Activated T-cell treated with anti-CD3 and anti-CD28 coated beads for 4 hours (primary cell): ENCODE results near the gene RADIL.

Experiments
- DNase-seq: peaks from one replicate; pipeline ENCODE4 v3.0.0-alpha.2; 2020

Gene RADIL

DNA sequence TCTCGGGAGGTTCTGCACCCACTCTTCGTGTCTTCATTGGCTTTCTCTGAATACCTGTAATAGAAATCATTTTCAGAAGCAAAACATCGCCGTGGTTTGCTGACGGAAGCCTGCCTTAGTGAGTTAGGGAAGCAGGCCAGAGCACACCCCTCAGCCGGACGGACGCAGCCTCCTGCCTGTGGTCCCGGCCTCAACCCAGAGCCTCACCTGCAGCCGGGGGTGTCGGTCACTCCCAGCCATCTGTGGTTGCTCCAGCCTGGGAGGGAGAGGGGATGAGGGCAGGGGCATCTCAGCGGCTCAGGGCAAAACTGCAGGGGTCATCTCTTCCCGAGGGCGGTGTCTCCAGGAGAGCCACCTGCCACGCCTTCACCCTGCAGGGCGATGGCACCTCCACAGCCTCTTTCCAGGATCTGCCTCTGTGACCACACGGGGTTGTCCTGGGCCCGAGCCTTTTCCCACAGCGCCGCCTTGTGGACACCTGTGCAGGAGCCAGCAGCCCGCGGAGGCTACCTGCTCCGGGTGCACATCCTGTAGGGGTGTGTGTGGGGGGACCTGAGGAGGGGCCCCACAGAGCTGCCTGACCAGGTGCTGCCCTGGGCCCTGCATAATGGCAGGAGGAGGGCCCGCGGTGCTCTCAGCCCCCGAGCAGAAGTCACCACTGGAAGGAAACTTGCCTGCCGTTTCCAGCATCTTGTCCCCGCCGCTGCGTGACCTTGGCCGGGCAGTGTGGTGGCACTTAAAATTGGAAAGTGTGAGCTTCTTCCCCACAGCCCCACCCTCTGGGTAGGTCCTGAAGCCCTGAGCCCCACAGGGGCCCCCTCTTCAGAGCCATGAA, 129.7 kb downstream of the RADIL start:
- DNase-seq, result peak; percentile 80

DNA sequence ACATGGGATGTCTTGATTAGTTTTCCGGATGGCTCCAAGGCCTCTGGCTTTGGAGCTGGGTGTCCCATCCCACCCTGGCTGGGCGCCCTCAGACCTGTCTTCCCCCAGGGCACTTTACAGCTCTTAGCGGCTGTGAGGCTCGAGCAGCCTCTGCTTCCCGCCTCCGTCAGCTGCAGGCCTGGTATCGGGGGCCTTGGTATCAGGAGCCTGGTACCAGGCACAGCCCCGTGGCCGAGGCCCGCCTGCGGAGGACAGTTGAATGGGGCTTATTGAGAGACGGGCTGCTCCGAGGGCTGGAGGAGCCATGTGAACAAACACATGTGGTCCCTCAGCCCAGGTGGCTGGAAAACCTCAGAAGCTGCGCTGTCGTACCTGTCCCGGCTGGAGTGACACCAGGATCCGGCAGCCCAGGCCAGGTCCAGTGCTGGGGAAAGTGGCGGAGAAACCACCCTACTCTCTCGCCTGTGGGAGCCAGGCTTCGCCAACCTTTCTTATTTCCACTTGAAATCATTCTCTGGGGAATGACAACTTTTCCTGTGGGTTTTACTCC, 132.0 kb downstream of the RADIL start:
- no peak for DNase-seq

DNA sequence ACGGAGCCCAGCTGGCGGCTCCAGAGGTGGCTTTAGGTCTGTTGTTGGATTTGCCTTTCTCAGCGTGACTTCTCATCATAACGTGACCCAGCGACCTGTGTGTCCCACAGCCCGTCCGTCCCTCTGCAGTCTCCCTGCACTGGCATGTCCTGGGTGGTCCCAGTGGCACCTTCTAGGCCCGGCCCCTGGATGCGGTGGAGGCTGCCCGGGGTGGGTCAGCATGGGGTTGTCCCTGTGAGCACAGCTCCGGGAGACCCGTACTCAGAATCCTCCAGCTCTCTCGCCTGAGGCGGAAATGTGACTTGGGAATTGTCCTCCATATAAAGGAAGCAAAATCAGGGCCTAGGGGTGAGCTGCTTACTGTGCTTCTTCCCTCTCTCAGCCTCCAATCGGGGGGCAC, 133.7 kb downstream of the RADIL start:
- no peak for DNase-seq

DNA sequence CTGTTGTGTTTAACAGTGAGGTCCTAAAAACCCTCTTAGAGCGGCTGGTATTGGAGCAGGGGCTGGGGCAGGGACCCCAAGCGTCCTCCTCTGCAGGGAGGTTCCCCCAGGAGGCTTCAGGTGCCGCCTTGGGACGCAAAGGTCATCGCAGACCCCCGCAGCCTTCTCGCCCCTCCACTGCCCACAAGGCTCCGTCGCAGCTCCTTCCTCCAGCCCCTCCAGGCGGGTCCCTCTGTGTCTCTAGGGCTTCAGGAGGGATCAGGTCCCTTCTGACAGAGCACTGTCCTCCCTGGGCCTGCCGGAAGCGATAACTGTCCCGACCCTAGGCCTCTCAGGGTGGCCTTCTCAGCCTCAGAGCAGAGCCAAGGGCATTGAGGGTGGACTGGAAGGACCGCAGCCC, 134.2 kb downstream of the RADIL start:
- DNase-seq, result no peak
